Stimulated activated CD8-positive, alpha-beta memory T cell treated with anti-CD3 and anti-CD28 coated beads, Interleukin-4, amount 100 ng/mL, for 4 hours (primary cell): Measurements from ENCODE around the gene FBXW7.
A peak's percentile ranks its signal among the peaks of the same experiment; 100 is the strongest.

Experiments
- DNase-seq, 2 donors: peaks; one replicate each; pipeline ENCODE4 v3.0.0-alpha.2; 2020; ENCODE audit warnings: low read depth in 2 of 2, low spot score in 1 of 2

The FBXW7 gene

DNA sequence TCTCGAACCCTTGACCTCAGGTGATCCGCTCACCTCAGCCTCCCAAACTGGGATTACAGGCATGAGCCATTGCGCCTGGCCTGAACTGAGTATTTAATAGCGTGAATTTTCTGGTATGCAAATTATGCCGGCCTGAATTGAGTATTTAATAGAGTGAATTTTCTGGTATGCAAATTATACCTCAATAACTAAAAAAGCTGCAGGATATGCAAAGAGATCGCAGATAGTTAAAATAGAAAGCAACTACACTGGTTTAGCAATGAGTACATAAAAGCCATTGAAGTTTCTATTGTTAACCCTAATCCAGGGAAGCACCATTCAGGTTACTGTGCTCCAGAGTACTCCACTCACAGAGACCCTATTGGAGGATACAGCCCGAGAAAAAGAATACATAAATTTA is 22.8 kb downstream of the FBXW7 start:
- DNase-seq = no peak

DNA sequence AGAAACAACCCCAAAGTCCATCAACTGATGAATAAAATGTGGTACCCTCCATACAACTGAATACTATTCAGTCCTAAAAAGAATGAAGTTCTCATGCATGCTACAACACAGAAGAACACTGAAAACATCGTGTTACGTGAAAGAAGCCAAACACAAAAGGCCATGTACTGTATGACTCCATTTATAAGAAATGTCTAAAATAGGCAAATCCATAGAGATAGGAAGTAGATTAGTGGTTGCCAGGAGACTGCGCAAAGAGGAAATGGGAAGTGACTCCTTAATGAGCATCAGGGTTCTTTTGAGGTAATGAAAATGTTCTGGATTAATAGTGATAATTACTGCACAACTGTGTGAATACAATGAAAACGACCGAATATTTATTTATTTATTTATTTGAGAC is 23.4 kb downstream of the FBXW7 start:
- DNase-seq = no peak

DNA sequence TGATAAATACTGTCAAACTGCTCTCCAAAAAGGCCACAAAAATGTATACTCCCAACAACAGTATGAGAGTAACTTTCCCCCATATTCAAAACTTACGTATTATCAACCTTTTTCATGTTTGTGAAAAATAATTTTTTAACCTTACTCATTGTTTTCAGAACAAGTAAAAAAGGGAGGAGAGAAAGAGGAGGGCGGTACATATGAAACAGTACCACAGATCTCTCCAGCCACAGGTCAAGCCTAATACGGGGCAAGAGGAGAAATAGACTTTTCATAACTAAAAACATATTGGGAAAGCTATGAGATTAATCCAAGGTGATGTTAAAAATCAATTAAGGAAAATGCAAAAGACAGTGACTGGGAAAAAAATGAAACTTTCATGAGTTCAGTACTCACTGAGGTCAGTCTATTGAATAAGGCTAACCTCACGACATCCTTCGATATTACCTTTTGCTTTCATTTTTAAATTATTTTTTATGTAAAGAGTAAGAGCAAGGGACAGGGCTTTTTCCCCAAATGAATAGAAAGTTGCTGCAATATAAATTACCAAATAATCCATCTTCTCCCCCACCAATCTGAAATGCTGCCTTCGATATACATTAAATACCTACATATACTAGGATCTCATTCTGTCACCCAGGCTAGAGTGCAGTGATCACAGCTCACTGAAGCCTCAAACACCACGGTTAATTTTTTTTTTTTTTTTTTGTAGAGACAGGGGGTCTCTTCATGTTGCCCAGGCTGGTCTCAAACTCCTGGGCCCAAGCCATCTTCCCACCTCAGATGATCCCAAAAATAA is 25.3 kb downstream of the FBXW7 start:
- no peak for DNase-seq

DNA sequence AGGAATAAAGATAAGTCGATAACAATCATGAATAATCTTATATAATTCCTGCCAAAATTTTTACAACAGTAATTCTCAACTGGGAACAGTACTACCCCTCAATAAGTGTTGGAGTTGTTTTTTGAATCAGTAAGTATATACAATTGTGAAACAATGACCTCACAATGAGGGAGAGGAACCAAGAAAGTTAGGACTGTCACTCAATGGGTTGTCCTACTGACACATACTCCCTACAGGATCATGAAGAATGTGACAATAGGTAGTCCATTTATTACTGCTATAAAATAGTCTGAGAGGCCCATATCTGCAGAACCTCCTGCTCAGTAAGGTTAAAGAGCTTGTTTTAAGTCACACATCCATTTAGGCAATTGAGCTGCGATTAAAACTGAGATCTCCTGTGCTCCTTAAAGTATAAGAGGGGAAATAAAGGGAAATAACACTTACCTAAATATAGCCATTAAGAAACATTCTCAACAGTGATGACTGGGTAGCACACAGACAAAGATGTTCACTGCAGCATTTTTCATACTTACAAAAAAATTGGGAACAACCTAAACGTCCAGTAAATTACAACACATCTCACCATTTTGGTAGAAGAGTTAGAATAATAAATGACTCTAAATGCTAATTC is 26.2 kb downstream of the FBXW7 start:
- DNase-seq = no peak

DNA sequence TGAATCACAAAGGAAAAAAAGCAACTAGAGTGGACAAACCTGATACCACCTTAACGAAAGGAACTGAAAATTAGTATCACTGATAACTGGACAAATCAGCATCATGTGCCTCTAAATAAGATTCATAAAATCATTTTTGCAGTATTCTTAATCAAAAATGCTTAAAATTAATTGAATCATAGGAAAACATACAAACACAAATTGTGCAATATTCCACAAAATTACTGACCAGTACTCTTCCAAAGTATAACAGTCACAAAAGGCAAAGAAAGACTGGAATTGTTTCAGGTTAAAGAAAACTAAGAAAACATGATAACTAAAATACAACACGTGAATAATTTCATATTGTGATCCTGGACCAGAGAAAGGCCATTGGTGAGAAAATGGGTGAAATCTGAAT is 27.1 kb downstream of the FBXW7 start:
- no peak for DNase-seq

DNA sequence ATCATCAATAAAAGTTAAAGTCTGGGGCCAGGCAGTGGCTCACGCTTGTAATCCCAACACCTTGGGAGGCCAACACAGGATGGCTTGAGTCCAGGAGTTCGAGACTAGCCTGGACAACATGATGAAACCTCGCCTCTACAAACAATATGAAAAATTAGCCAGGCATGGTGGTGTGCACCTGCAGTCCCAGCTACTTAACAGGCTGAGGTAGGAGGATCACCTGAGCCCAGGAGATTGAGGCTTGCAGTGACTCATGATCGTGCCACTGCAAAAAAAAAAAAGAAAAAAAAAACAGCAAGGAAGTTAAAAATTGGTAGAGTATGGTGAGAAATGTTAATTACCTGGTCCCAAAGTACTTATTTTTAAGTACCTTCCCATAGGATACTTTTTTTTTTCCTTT is 27.5 kb downstream of the FBXW7 start:
- DNase-seq = no peak

DNA sequence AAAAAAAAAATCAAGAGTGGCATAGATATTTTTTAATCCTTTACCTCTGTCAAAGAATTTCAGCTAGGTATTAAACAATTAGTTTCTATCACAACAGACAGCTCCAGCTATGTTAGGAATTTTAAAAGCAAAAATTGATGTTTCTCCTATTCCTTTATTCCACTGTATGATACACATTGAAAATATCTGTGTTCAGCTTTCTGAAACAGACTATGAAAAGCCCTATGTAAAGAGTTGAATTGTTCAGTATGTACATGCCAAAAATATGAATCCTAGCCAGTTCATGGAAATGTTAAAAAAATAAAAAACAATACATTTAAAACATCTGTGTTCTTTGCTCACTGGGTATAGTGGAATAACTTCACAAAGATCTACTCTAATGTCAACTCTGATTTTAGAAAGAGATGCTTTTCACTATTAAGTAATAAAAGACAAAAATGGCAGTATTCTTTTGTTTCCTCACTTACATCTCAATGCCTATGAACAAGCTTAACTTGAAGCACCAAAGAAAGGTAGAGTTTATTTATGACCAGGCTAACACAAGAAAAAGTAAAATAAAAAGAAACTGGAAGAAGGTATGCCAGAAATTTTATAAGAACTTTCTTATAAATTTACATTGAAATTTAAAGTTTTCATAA is 32.1 kb downstream of the FBXW7 start:
- no peak for DNase-seq

DNA sequence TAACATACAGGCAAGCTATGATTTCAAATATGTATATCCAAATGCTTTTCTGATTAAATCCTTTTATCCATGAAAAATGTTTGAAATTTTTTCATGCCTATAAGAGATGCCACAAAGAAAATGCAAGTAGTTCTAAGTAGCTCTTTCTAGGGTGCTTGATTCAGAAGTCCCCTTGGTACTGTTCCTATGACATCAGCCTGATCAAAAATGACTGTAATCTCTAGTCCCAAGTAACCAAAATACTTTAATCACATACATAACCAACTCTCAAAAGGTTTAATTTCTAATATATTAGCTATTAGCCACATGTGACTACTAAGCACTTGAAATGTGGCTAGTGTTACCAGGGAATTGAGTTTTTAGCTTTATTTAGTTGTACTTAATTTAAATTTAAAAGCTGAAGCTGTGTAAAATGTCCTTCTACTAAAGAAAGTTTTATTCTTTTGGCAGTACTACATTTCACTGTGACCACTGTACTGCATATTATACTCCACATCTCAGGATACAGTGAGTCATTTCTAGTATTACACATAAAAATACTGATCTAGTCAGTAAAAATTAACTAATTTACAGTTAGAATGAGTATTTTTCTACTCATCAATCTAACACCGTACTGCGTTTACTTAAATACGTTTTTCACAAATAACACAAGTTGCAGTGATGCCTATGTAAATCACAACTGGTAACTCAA is 33.9 kb downstream of the FBXW7 start:
- no peak for DNase-seq

DNA sequence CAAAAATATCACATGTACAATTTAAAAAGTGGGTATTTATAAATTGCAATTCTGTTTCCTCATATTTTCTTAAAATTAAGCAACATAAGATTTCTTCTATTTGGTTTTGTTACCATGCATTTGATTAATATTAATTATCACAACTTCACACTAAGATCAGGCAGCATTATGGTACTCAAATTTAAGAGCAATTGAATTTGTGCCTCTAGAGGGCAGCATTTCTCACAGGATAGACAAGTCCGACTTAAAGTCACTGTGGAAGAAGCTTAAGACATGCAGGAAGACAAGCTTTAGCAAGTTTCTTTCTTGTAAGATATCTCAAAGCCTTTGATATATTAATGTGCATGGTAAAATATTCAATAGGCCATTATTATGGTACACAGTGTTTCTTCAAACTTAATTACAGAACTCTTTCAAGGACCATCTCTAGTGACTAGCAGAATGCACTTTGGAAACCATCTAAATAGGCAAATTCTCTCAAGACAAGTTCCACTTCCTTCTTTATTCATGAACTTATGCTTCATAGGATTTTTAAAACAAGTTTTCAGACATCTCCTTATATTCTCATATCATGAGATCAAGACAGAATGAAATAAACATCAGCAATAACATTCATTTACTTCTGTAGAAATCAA is 35.0 kb downstream of the FBXW7 start:
- DNase-seq = peak in 1 of 2 donors; percentile 29

DNA sequence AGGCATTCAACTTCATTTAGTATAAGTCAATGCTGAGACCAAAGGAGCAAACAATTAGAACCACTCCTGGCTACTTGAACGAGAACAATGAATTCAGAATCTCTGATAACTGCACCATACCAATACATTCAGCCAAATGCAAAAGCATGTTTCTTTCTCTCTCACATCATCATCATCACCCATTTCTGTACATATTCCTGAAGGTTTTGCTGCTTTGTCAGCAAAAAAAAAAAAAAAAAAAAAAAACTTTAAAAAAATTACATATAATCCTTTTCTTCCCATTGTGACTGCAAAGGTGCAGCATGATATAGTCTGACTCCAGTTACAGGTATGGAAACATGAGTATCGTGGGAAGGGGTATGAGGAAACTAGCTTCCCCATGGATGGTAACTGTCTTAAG is 35.6 kb downstream of the FBXW7 start:
- DNase-seq = no peak

DNA sequence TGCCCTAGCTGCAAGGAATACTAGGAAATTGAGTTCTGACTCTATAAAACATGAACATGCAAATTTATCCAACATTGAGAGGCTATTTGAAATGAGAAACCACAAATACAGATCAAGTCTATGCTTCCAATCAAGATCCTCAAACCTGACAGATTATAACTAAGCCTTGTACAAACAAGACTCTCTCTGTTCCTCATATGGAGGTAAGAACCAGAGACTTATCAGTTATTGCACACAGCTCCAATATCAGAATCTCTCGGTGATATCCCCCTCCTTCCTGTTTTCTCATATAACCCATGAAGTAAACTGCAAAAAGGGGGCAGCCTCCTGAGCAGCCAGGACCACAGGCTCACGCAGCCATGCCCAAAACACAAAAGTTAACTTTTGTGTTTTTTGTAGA is 36.5 kb downstream of the FBXW7 start:
- no peak for DNase-seq

DNA sequence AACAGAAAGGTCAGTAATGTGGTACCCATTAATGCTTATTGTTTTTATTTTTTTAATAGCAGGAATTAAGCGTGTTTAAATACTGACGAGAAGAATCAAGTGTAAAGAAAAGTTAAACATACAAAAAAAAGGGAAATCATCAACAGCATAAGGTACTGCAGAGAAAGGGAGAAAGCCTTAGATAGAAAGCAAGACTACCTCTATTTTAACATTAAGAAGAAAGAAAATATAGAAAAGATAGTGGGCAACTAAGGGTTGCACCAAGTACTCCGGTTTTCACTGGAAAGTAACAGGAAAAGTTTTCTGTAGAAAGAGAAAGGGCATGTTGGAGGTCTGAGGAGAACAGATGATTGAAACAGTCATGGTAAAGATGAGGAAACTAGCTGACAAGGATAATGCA is 41.9 kb downstream of the FBXW7 start:
- no peak for DNase-seq

DNA sequence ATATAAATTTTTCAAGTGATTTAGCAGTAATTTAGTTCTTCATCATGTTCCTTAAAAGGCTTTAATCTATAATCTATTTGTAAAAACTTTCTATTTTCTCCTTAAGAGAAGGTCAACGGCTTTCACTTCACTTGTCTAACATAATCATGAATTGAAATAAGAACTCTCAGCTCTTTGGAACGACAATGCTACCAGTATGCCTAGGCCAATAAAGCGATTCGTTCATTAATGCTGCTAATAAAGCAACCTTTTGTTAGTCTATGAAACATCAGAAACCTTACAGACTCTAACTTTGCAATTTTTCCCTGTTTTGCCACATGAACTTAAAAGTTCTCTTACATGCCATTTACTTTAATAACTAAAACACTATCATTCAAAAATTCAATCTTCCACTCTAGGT is 47.6 kb downstream of the FBXW7 start:
- no peak for DNase-seq

DNA sequence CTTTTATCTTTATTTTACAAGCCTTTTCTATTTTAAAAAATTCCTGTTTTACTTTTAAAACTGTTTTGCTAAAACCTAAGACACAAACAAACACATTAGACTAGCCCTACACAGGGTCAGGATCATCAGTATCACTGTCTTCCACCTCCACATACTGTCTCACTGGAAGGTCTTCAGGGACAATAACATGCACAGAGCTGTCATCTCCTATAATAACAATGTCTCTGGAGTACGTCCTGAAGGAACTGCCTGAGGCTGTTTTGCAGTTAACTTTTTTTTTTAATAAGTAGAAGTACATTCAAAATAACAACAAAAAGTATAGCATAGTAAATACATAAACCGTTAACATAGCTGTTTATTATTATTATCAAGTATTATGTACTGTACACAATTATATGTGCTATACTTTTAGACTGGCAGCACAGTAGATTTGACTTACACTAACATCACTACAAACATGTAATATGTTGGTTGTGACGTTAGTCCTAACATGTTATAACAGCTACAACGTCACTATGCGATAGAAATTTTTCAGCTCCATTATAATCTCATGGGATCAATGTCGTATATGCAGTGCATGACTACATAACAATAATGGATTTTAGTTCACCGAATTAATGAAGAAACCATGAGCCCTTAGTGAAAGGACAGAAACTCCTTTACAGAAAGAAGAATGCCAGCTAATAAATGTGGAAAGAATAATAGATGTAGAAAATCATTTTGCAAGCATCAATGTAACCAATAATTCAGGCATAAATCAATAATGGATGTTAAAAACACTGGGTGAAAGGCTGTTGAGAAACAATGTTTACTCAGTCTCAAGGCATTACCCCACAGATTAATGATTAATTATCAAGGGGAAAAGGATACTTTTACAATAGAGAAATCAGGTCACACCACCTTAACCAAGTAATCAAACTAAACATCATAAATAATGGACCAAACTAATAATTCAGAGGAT is 49.2 kb downstream of the FBXW7 start:
- no peak for DNase-seq

DNA sequence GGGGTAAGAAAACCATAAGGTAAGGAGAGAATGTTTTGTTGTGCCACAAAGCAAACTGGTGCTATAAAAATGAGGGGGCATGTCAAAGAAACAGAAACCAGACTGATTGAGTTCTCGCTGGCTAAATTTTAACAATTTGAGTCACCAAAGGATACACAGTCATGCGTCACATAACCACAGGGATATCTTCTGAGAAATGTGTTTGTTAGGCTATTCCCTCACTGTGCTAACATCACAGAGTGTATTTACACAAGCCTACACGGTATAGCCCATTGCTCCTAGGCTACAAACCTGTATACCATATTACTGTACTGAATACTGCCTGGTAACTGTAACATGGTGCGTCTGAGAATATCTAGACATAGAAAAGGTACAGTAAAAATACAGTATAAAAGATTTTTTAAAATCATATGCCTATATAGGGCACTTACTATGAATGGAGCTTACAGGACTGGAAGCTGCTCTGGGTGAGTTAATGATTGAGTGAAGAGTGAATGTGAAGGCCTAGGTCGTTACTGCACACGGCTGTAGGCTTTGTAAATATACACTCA is 50.1 kb downstream of the FBXW7 start:
- no peak for DNase-seq

DNA sequence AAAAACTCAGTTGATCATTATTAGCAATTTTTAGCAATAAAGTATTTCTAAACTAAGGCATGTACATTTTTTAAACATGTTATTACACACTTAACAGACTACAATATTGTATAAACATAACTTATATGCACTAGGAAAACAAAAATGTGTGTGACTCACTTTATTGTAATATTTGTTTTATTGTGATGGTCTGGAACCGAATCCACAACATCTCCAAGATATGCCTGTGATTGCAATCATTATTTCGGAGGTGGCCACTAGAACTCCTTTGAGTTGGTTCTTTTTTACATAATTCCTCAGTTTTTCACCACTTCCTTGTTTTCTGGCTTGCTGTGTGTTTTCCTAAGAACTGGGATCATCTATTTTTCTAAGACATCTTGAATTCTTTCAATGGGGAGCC is 53.7 kb downstream of the FBXW7 start:
- DNase-seq = no peak

DNA sequence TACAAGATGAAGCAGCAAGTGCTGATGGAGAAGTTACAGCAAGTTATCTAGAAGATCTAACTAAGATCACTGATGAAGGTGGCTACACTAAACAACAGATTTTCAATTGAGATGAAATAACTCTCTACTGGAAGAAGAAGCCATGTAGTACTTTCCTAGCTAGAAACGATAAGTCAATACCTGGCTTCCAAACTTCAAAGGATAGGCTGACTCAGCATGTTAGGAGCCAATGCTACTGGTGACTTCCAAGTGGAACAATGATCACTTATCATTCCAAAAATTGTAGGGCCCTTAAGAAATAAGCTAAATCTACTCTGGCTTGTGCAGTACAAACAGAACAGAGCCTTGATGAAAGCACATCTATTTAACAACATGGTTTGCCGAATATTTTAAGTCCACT is 55.0 kb downstream of the FBXW7 start:
- DNase-seq = no peak

DNA sequence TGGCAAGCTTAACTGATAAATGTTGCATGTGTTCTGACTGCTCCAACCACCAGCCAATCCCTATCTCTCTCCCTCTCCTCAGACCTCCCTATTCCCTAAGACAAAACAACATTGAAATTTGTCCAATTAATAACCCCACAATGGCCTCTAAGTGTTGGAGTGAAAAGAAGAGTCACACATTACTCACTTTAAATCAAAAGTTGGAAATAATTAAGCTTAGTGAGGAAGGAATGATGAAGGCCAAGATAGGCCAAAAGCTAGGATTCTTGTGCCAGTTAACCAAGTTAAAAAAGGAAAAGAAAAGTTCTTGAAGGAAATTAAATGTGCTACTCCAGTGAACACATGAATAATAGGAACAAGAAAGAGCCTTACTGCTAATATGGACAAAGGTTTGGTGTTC is 55.6 kb downstream of the FBXW7 start:
- no peak for DNase-seq

DNA sequence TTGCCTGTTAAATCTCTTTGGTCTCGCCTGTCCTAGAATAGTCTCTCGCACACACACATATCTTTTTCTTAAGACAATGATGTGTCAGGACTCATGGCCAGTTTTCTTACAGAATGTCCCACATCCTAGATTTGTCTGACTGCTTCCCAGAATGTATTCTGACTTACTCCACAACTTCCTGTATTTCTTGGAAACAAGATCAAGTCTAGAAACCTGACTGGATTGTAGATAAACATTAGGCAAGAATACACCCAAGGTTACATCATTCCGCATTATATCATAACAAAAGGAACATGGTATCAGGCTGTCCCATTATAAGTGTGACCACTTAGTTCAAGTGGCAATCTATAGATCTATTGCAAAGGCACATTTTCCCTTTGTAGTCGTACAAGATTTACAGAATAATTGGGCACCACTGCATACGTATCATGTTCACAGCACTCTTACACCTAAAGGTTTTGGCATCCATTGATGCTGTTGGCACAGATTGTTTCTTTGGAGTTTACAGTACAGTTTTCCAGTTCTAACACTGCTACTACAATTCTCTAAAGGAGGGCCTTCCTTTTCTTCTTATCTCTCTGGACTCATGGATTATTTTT is 56.4 kb downstream of the FBXW7 start:
- no peak for DNase-seq
